HCT116 (cell line): ENCODE data around the gene RAB30. TPM values are rescaled to one million over a fixed set of nuclear protein-coding genes. Genes with fewer than 3 reads are reported as not detected.

Source experiments
- ATAC-seq: fragments of 200-7000 bp; cut with Tn5 transposase; 2 replicates; pipeline ENCODE4 v1.9.1; 2020; ENCODE audit warnings: mild to moderate bottlenecking, moderate library complexity
- BruUV-seq: library from RNA; stranded (reverse); fragments of 400-500 nt; replicated peaks from 2 replicates; lab custom pipeline; 2021; lab: Mats Ljungman, UMichigan
- CTCF ChIA-PET: fragments of 300-600 bp; sonication (Branson Sonifier 250); formaldehyde crosslinking; loops from one replicate; lab custom pipeline; 2021; ENCODE audit warnings: antibody characterized with exemption; lab: Charles Lee
- POLR2A ChIA-PET: fragments of 300-600, 350-600 bp; sonication (Branson Sonifier 250); formaldehyde crosslinking; loops from one replicate; lab custom pipeline; 2021; ENCODE audit warnings: antibody characterized with exemption; lab: Charles Lee
- RAD21 ChIA-PET, 2 experiments: fragments of 300-600 bp; sonication (Branson Sonifier 250); formaldehyde crosslinking; loops; one replicate each; lab custom pipeline; 2023; ENCODE audit warnings: low total read pairs in 2 of 2; ENCODE audit not compliant: uncharacterized antibody in 2 of 2, unreplicated experiment in 2 of 2, low non-redundant PET in 1 of 2; lab: Charles Lee
- DNase-seq: peaks from one replicate; pipeline ENCODE4 v3.0.0-alpha.2; 2010; ENCODE audit warnings: low read depth, low spot score
- H2AFZ ChIP-seq: fragments of 200-600 bp; shearing (Covaris generic), sonication (generic); 2 replicates; pipeline ENCODE4 v1.6.1; 2017; ENCODE audit warnings: low read depth, mixed run types, mixed read lengths, antibody characterized with exemption, low read length; ENCODE audit not compliant: poor library complexity, severe bottlenecking
- H3K27ac ChIP-seq: 2 replicates; pipeline ENCODE4 v1.5.1; 2012; ENCODE audit warnings: low read depth, low read length
- H3K27me3 ChIP-seq: fragments of 200-600 bp; sonication (generic); 2 replicates; pipeline ENCODE4 v1.6.1; 2016; ENCODE audit warnings: mixed run types, low read length, mixed read lengths; ENCODE audit not compliant: insufficient read depth
- H3K36me3 ChIP-seq, 2 experiments: fragments of 200-500 bp in 1 of 2; fragments of 200-600 bp in 1 of 2; sonication (Bioruptor generic) in 1 of 2; sonication (generic) in 1 of 2; 2 replicates each; pipeline versions ENCODE4 v1.5.1 to v1.6.1; 2014 to 2016; ENCODE audit warnings: low read length in 2 of 2, inconsistent platforms in 1 of 2, mixed read lengths in 1 of 2, mixed run types in 1 of 2; ENCODE audit not compliant: insufficient read depth in 2 of 2, control insufficient read depth in 1 of 2
- H3K4me1 ChIP-seq, 2 experiments: fragments of 200-600 bp in 1 of 2; sonication (generic) in 1 of 2; 2 replicates each; pipeline versions ENCODE4 v1.5.1 to v1.6.1; 2012 to 2017; ENCODE audit warnings: low read length in 2 of 2, inconsistent platforms in 1 of 2, mild to moderate bottlenecking in 1 of 2, mixed read lengths in 1 of 2, mixed run types in 1 of 2, moderate library complexity in 1 of 2; ENCODE audit not compliant: insufficient read depth in 2 of 2, control insufficient read depth in 1 of 2
- H3K4me2 ChIP-seq: fragments of 200-600 bp; sonication (generic); 2 replicates; pipeline ENCODE4 v1.6.1; 2017; ENCODE audit warnings: mixed run types, low read length, mixed read lengths
- H3K4me3 ChIP-seq, 2 experiments: fragments of 200-600 bp in 1 of 2; sonication (generic) in 1 of 2; replicated peaks in 1 of 2; 2 replicates each; pipeline ENCODE4 v1.5.1; 2011 to 2016; ENCODE audit warnings: low read length in 2 of 2, control low read depth in 1 of 2, low read depth in 1 of 2, mild to moderate bottlenecking in 1 of 2, mixed read lengths in 1 of 2, mixed run types in 1 of 2
- H3K79me2 ChIP-seq: fragments of 200-600 bp; sonication (generic); 2 replicates; pipeline ENCODE4 v1.6.1; 2017; ENCODE audit warnings: mild to moderate bottlenecking, mixed run types, low read length, moderate library complexity, mixed read lengths; ENCODE audit not compliant: insufficient read depth
- H3K9ac ChIP-seq: fragments of 200-600 bp; sonication (generic); 2 replicates; pipeline ENCODE4 v1.6.1; 2016; ENCODE audit warnings: low read length, mixed read lengths
- H3K9me2 ChIP-seq: fragments of 200-600 bp; sonication (generic), shearing (Covaris generic); 2 replicates; pipeline ENCODE4 v1.6.1; 2017; ENCODE audit warnings: mixed run types, mild to moderate bottlenecking, moderate library complexity; ENCODE audit not compliant: insufficient read depth
- H3K9me3 ChIP-seq, 2 experiments: fragments of 200-500 bp in 1 of 2; fragments of 200-600 bp in 1 of 2; sonication (Bioruptor generic) in 1 of 2; sonication (generic) in 1 of 2; 2 replicates each; pipeline ENCODE4 v1.6.1; 2014 to 2017; ENCODE audit warnings: low read length in 2 of 2, mixed read lengths in 2 of 2, inconsistent platforms in 1 of 2, low read depth in 1 of 2, mild to moderate bottlenecking in 1 of 2, mixed run types in 1 of 2, moderate library complexity in 1 of 2; ENCODE audit not compliant: control insufficient read depth in 1 of 2, insufficient read depth in 1 of 2
- H4K20me1 ChIP-seq: fragments of 200-600 bp; sonication (generic), shearing (Covaris generic); 2 replicates; pipeline ENCODE4 v1.6.1; 2017; ENCODE audit warnings: mixed run types, mild to moderate bottlenecking, moderate library complexity; ENCODE audit not compliant: insufficient read depth
- CBX3 ChIP-seq: IDR thresholded peaks from 2 replicates; pipeline ENCODE4 v1.6.1; 2012; ENCODE audit warnings: low read depth
- CTCF ChIP-seq, 3 experiments: fragments of 200-600 bp in 1 of 3; sonication (generic) in 1 of 3; IDR thresholded peaks in 2 of 3; conservative IDR thresholded peaks in 1 of 3; 2 replicates each; pipeline ENCODE4 v1.5.1; 2012 to 2017; ENCODE audit warnings: low read depth in 2 of 3, low read length in 2 of 3, antibody characterized with exemption in 1 of 3, borderline replicate concordance in 1 of 3, control low read depth in 1 of 3, mild to moderate bottlenecking in 1 of 3, mixed read lengths in 1 of 3, mixed run types in 1 of 3, moderate library complexity in 1 of 3; ENCODE audit not compliant: insufficient read depth in 1 of 3
- EZH2 ChIP-seq: fragments of 200-600 bp; sonication (generic); IDR thresholded peaks from 2 replicates; pipeline ENCODE4 v1.6.1; 2017; ENCODE audit warnings: antibody characterized with exemption, mixed run types
- SRF ChIP-seq: IDR thresholded peaks from 2 replicates; pipeline ENCODE4 v1.6.1; 2012; ENCODE audit warnings: low read depth
- ZFX ChIP-seq: fragments of 450-650 bp; IDR thresholded peaks from 2 replicates; pipeline ENCODE4 v1.6.1; 2017
- intact Hi-C: fragments of 100-400 bp; cut with micrococcal nuclease; formaldehyde crosslinking; loops from 2 replicates; pipeline ENCODE4 v1.10.0; 2022
- total RNA-seq: library from RNA; stranded (reverse); gene quantifications from one replicate; pipeline ENCODE4 v1.2.1, GENCODE V29; 2021; ENCODE audit not compliant: unreplicated experiment

RAB30 gene
- total RNA-seq, 1 experiment from 2014 or later = 5.7 TPM

- Histone ChIP-seq H3K9me2 (no peaks in the 10 kb centered on the region), H3K4me2 (no peak overlapping the region), H3K36me3 (no peaks in the 10 kb centered on the region), H3K4me1 (peaks cover 5 to 10% of the 10 kb centered on the region in 2 experiments), H3K9ac (no peak overlapping the region), H3K4me3 (no peak overlapping the region), H2AFZ (no peak overlapping the region), H4K20me1 (no peaks in the 10 kb centered on the region), H3K27me3 (no peaks in the 10 kb centered on the region), H3K79me2 (no peaks in the 10 kb centered on the region), H3K9me3 (no peaks in the 10 kb centered on the region), H3K27ac (no peak overlapping the region)
- intact Hi-C loops = no loop called here
- DNase-seq (no peak), ATAC-seq (no peak)
- BruUV-seq = no TSS peak
- no peak for TF ChIP-seq EZH2
- ChIA-PET RAD21 (no interaction called here), CTCF (no interaction called here), POLR2A (no interaction called here)
Observed at GRCh38 chr11:83051760-83052671, 19.7 kb downstream of the RAB30 start.

GRCh38 chr11:83047515-83048225 lies 24.0 kb downstream of the RAB30 start:
- no peak overlapping the region for H3K4me2 ChIP-seq
- H3K79me2 ChIP-seq = no peaks in the 10 kb centered on the region
- H3K36me3 ChIP-seq = no peaks in the 10 kb centered on the region
- H3K9ac ChIP-seq = no peak overlapping the region
- DNase-seq (no peak), ATAC-seq (no peak)
- POLR2A ChIA-PET = no interaction called here
- peaks cover 0 to 4% of the 10 kb centered on the region in 2 experiments; a peak in 1 of 4 replicates for H3K4me1 ChIP-seq
- H3K27me3 ChIP-seq = no peaks in the 10 kb centered on the region
- RAD21 ChIA-PET = no interaction called here
- H3K4me3 ChIP-seq = no peak overlapping the region
- intact Hi-C loops = no loop called here
- no peaks in the 10 kb centered on the region for H3K9me2 ChIP-seq
- H4K20me1 ChIP-seq = no peaks in the 10 kb centered on the region
- BruUV-seq = no TSS peak
- TF ChIP-seq EZH2 (no peak), SRF (no peak), CBX3 (no peak), ZFX (no peak), CTCF (IDR thresholded peaks at IDR 0.05 in 2 of 3, conservative IDR thresholded peaks at IDR 0.05 in 1 of 3; ENCODE audit: borderline replicate concordance in 1 of 3, insufficient read depth in 1 of 3, low read depth in 2 of 3, low read length in 2 of 3) (no peak)
- TF ChIP-seq, all 23 proteins: peak for 0
- Histone ChIP-seq H3K27ac (no peak overlapping the region), H3K9me3 (no peaks in the 10 kb centered on the region), H2AFZ (no peak overlapping the region)
- CTCF ChIA-PET = no interaction called here
